Prostate gland (tissue), 2 donors: ENCODE data around the gene PSPH. TPM values are rescaled to one million over a fixed set of nuclear protein-coding genes. Genes with fewer than 3 reads are reported as not detected.
"Not testable (repeated sequence)": the region's sequence is repeated elsewhere in the genome, so short reads cannot be mapped to it uniquely, and the experiment has no call there.

Experiments used
- DNase-seq: peaks from one replicate; pipeline ENCODE4 v3.0.0-alpha.2; 2019; ENCODE audit warnings: low spot score
- H3K27ac ChIP-seq, 2 donors: fragments of 200-600 bp; sonication (generic); 2 replicates each; pipeline ENCODE4 v1.5.1; 2017 to 2019
- H3K27me3 ChIP-seq: fragments of 200-600 bp; sonication (generic); replicated peaks from 2 replicates; pipeline ENCODE4 v1.5.1; 2019; ENCODE audit not compliant: insufficient read depth
- H3K36me3 ChIP-seq, 2 donors: fragments of 200-600 bp; sonication (generic); 1 replicate in 1 of 2; 2 replicates in 1 of 2; pipeline versions ENCODE4 v1.5.1 to v1.8.1; 2017 to 2019
- H3K4me1 ChIP-seq: fragments of 200-600 bp; sonication (generic); replicated peaks from 2 replicates; pipeline ENCODE4 v1.5.1; 2019
- H3K4me3 ChIP-seq, 2 donors: fragments of 200-600 bp; sonication (generic); 2 replicates each; pipeline ENCODE4 v1.5.1; 2017 to 2019
- H3K9me3 ChIP-seq: fragments of 200-600 bp; sonication (generic); 2 replicates; pipeline ENCODE4 v1.5.1; 2017
- POLR2A ChIP-seq: fragments of 450-650 bp; IDR thresholded peaks from one replicate; pipeline ENCODE4 v1.6.1; 2016; ENCODE audit warnings: antibody characterized with exemption, mild to moderate bottlenecking
- POLR2AphosphoS5 ChIP-seq: sonication (generic); formaldehyde crosslinking; IDR thresholded peaks from one replicate; pipeline ENCODE4 v1.6.1; 2017; ENCODE audit warnings: antibody characterized with exemption
- WGBS: methylation state at CpG from one replicate; pipeline ENCODE4 v1.1.5; 2018; 5-methylcytosine and 5-hydroxymethylcytosine counted together
- intact Hi-C: fragments of 100-400 bp; cut with DNase I; formaldehyde crosslinking; loops from one replicate; pipeline ENCODE4 v1.14.2; 2022
- total RNA-seq, 2 donors: library from RNA; depleted of rRNA; stranded (reverse); fragments of >200 nt; gene quantifications; one replicate each; pipeline ENCODE4 v1.1.0, GENCODE V29; 2016
- TF ChIP-seq, protein P1 (sequence below), 4 experiments: fragments of 200-600 bp in 2 of 4; fragments of 450-650 bp in 2 of 4; sonication (generic) in 2 of 4; IDR thresholded peaks; 1 replicate in 3 of 4; 2 replicates in 1 of 4; pipeline ENCODE4 v1.5.1; 2016 to 2019; ENCODE audit warnings: antibody characterized with exemption in 4 of 4, mild to moderate bottlenecking in 2 of 4, moderate library complexity in 2 of 4

PSPH gene
- total RNA-seq, 2 donors from 2014 or later, result 25.8 to 47.1 TPM

DNA sequence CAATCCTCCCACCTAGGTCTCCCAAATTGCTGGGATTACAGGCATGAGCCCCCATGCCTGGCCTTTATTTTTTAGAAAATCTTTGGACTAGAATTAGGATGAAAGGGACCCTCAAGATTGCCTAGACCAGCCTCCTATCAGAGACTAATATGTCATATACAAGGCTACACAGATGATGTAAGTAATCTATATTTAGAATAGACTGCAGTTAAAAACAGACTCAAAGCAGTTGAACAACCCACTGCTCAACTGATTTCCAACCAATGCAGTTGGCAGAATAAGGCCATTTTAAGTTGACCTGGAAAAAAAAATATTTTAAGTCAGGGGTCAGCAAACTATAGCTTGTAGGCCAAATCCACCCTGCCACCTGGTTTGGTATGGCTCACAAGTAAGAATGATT, 27.7 kb downstream of the PSPH start:
- Histone ChIP-seq H3K27ac (no peak overlapping the region), H3K4me3 (no peak overlapping the region), H3K27me3 (no peaks in the 10 kb centered on the region), H3K9me3 (no peaks in the 10 kb centered on the region), H3K4me1 (no peaks in the 10 kb centered on the region), H3K36me3 (no peaks in the 10 kb centered on the region)
- TF ChIP-seq POLR2AphosphoS5 (no peak), POLR2A (no peak)
- TF ChIP-seq, protein P1, sequence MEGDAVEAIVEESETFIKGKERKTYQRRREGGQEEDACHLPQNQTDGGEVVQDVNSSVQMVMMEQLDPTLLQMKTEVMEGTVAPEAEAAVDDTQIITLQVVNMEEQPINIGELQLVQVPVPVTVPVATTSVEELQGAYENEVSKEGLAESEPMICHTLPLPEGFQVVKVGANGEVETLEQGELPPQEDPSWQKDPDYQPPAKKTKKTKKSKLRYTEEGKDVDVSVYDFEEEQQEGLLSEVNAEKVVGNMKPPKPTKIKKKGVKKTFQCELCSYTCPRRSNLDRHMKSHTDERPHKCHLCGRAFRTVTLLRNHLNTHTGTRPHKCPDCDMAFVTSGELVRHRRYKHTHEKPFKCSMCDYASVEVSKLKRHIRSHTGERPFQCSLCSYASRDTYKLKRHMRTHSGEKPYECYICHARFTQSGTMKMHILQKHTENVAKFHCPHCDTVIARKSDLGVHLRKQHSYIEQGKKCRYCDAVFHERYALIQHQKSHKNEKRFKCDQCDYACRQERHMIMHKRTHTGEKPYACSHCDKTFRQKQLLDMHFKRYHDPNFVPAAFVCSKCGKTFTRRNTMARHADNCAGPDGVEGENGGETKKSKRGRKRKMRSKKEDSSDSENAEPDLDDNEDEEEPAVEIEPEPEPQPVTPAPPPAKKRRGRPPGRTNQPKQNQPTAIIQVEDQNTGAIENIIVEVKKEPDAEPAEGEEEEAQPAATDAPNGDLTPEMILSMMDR (IDR thresholded peaks at IDR 0.05), result no peak
- no peak for DNase-seq
- intact Hi-C loops, result no loop called here

DNA sequence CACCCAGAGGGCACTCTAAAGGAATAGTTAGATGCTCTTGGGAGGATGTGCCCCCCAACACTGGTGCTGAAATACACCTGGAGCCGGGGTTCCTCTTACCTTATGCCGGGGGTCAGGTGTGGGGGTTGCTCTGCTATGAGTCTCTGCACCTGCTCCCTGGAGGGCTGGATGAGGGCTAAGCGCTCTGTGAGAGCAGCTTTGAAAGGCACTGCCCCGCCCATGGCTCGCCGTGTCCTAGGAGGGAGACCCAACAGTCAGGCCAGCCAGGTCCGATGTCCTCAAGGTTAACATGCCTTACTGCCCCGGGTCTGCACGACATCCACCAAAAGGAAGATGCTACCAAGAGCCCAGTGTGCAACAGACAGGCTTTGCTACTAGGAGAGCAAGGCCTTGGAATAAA, 31.7 kb downstream of the PSPH start:
- TF ChIP-seq POLR2AphosphoS5, result no peak
- TF ChIP-seq, protein P1 (IDR thresholded peaks at IDR 0.05), result no peak
- no peak for TF ChIP-seq POLR2A
- Histone ChIP-seq H3K27ac (no peak overlapping the region), H3K4me3 (no peak overlapping the region), H3K9me3 (no peaks in the 10 kb centered on the region), H3K4me1 (no peaks in the 10 kb centered on the region), H3K36me3 (no peaks in the 10 kb centered on the region), H3K27me3 (no peaks in the 10 kb centered on the region)
- intact Hi-C loops, result no loop called here
- 97% methylated on average over 9 of the region's 9 CpGs for WGBS
- no peak for DNase-seq

DNA sequence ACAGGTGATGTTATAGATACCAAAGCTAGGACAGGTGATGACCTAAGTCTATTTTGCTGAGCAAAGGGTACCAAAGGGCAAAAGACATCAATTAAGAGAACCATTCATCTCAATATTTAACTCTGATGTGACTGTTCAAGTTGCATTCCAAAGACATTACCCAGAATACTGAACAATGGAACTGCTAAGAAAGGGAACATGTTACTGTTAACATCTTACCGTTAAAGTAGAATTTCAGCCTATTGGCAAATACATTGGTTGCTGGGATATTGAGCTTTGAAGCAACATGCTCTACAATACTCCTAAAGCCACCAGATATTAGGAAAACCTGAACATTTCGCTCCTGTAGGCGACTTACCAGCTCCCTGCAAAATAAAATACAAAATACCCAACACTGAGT, 34.2 kb downstream of the PSPH start:
- H3K36me3 ChIP-seq, DNase-seq, H3K4me1 ChIP-seq, intact Hi-C loops, H3K4me3 ChIP-seq, H3K27me3 ChIP-seq, H3K9me3 ChIP-seq, H3K27ac ChIP-seq: not testable (repeated sequence)
- WGBS, result 80% methylated on average over 3 of the region's 3 CpGs

DNA sequence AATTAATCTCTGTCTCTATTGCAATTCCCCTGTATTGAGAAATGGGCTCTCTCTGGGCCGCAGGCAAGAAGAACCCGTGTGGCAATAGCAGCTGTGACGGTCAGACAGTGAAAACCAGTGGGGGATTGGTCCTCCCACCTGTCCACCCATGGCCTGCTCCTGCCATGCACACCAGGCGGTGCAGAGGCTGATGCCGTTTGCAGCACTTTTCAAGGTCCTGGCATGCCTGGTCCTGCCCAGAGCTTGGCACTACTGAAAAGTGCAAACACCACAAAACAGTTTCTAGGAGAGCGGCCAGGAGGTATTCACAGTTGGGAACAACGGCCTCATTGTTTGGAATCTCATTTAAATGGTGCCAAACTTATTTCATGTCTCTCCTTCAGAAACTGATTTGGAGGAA, 41.5 kb downstream of the PSPH start:
- H3K9me3 ChIP-seq, result no peaks in the 10 kb centered on the region
- WGBS, result 17% methylated on average over 7 of the region's 7 CpGs
- H3K27ac ChIP-seq, result peak overlapping the region; percentile 46 to 51
- TF ChIP-seq POLR2A (no peak), POLR2AphosphoS5 (peak; percentile 90)
- TF ChIP-seq, protein P1 (IDR thresholded peaks at IDR 0.05), result peak in 1 of 4 experiments; percentile 21
- H3K36me3 ChIP-seq, result no peaks in the 10 kb centered on the region
- no peaks in the 10 kb centered on the region for H3K27me3 ChIP-seq
- intact Hi-C loops, result no loop called here
- no peaks in the 10 kb centered on the region for H3K4me1 ChIP-seq
- H3K4me3 ChIP-seq, result no peak overlapping the region
- peak; percentile 88 for DNase-seq

DNA sequence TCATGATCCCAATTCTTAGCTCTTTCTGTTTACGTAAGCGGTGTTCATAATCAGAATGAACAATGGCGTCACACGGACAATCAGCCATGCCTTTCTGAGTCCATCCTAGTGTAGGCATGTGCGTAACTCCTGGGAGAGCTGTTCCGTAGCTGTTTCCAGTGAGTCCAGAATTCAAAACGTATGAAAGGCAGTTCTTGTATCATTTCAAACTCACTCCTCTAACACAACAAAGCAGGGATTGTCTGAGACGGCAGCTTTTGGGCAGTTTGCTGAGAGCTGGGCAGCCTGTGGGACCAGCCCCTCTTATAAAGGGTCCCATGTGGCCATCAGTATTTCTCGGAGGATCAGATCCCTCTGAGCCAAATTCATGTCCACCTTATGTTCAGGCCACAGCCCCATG, 43.4 kb downstream of the PSPH start:
- no peak for DNase-seq
- Histone ChIP-seq H3K4me1 (no peaks in the 10 kb centered on the region), H3K36me3 (no peaks in the 10 kb centered on the region), H3K9me3 (no peaks in the 10 kb centered on the region), H3K4me3 (no peak overlapping the region), H3K27ac (no peak overlapping the region), H3K27me3 (no peaks in the 10 kb centered on the region)
- TF ChIP-seq POLR2A, result no peak
- no peak for TF ChIP-seq POLR2AphosphoS5
- TF ChIP-seq, protein P1 (IDR thresholded peaks at IDR 0.05), result no peak
- WGBS, result 61% methylated on average over 9 of the region's 9 CpGs
- intact Hi-C loops, result no loop called here
